Heart right ventricle (tissue), 16 donors: ENCODE measurements around the gene RSPH1. TPM values are rescaled to one million over a fixed set of nuclear protein-coding genes. Genes with fewer than 3 reads are reported as not detected.

ENCODE experiments used
- ATAC-seq, 8 donors: fragments of 200-7000 bp; cut with Tn5 transposase; one replicate each; pipeline ENCODE4 v1.9.1; 2020; ENCODE audit warnings: mild to moderate bottlenecking in 8 of 8, moderate library complexity in 8 of 8, moderate number of reproducible peaks in 1 of 8
- DNase-seq, 2 donors: peaks; one replicate each; pipeline ENCODE4 v3.0.0-alpha.2; 2020
- H3K27ac ChIP-seq, 10 donors: fragments of 200-600 bp; sonication (generic) in 2 of 10; one replicate each; pipeline versions ENCODE4 v1.5.0 to v1.8.0; 2020 to 2022; ENCODE audit warnings: mild to moderate bottlenecking in 3 of 10
- H3K27me3 ChIP-seq, 7 donors: fragments of 200-600 bp; one replicate each; pipeline ENCODE4 v1.8.0; 2021 to 2022; ENCODE audit warnings: mild to moderate bottlenecking in 2 of 7
- H3K36me3 ChIP-seq, 9 donors: fragments of 200-600 bp; sonication (generic) in 1 of 9; one replicate each; pipeline versions ENCODE4 v1.5.0 to v1.8.0; 2020 to 2022; ENCODE audit warnings: mild to moderate bottlenecking in 2 of 9
- H3K4me1 ChIP-seq, 9 donors: fragments of 200-600 bp; sonication (generic) in 1 of 9; one replicate each; pipeline versions ENCODE4 v1.5.0 to v1.8.0; 2020 to 2022; ENCODE audit warnings: mild to moderate bottlenecking in 4 of 9
- H3K4me3 ChIP-seq, 10 donors: fragments of 200-600 bp; sonication (generic) in 2 of 10; one replicate each; pipeline versions ENCODE4 v1.5.0 to v1.8.0; 2020 to 2022; ENCODE audit warnings: mild to moderate bottlenecking in 7 of 10, moderate library complexity in 2 of 10
- H3K9me3 ChIP-seq, 11 donors: fragments of 200-600 bp in 10 of 11; sonication (generic) in 2 of 11; one replicate each; pipeline versions ENCODE4 v1.5.0 to v1.8.0; 2013 to 2022; ENCODE audit warnings: mild to moderate bottlenecking in 2 of 11, control low read depth in 1 of 11, moderate library complexity in 1 of 11
- CTCF ChIP-seq, 9 donors: fragments of 200-600 bp; sonication (generic) in 2 of 9; IDR thresholded peaks; one replicate each; pipeline versions ENCODE4 v1.5.0 to v1.8.0; 2021 to 2022; ENCODE audit warnings: antibody characterized with exemption in 9 of 9, mild to moderate bottlenecking in 5 of 9, moderate library complexity in 1 of 9
- WGBS, 2 donors: extraction: QIAGEN DNeasy Blood & Tissue Kit; methylation state at CpG; one replicate each; pipeline ENCODE4 v1.1.7; 2013; ENCODE audit warnings: inconsistent platforms in 1 of 2; 5-methylcytosine and 5-hydroxymethylcytosine counted together
- intact Hi-C, 10 donors: fragments of 100-400 bp; cut with DNase I; formaldehyde crosslinking; loops; one replicate each; pipeline versions ENCODE4 v1.11.1 to v1.14.2; 2022
- long read RNA-seq, 3 donors: library from polyadenylated mRNA; unstranded; transcript quantifications; one replicate each; pipeline ENCODE4 v2.0.0, GENCODE V29; 2020 to 2021
- polyA plus RNA-seq, 2 donors: library from polyadenylated mRNA; stranded (reverse); fragments of 200-250 nt; gene quantifications; one replicate each; pipeline ENCODE4 v1.2.3, GENCODE V29; 2013
- total RNA-seq, 10 donors: library from RNA; stranded (reverse); fragmentation: NEBNext Ultra II Directional in 3 of 10; extraction: Animal tissue kit (Norgen Biotek cat#: 25700) in 3 of 10; gene quantifications; one replicate each; pipeline versions ENCODE4 v1.2.1 to v1.2.4, GENCODE V29; 2021 to 2023
- donor health status: Arrhythmogenic right ventricular cardiomyopathy.
- donor health status: ischemic (EF 13 %, LVEDD 7.1; RV severe dilation, severe dysfunction).
- donor health status: healthy with polysubstance abuse.
- donor health status: DM: no; HTN: yes; CAD: no.
- donor health status: DM: no; HTN: no; CAD: no.
- donor health status: ischemic (EF 25% LVEDD 6.9; RV normal size, moderate dysfunction).
- donor health status: ischemic (EF 25% LVEDD 5.7; RV mildly dilated, moderate dysfunction).
- donor health status: healthy.
- donor health status: DM: yes; HTN: yes; CAD: no.
- donor health status: Ischemic cardiomyopathy.
- donor health status: ischemic (EF 35%, LVEDD 5.7; RV mildly dilated, moderate dysfunction).
- donor health status: nonischemic (EF 11% LVEDD 7.7; RV severe dilation, severe dysfunction).
- donor health status: DM: yes; HTN: yes; CAD: no.
- donor health status: PGD.
- donor health status: ischemic (EF 29% LVEDD 5.4; RV normal size, mild dysfunction).
- donor health status: nonischemic (EF 23%, LVEDD 6.1; RV moderate dilation, normal function).

RSPH1 gene
- total RNA-seq (under 1 TPM in 2 of 10 donors, not detected in 8; 0.20 to 0.36 TPM), polyA plus RNA-seq (under 1 TPM in 1 of 2 donors, not detected in 1; 0.06 TPM)
- long read RNA-seq, donor 1, result 0 reads
- long read RNA-seq, donor 2, result 0 reads
- long read RNA-seq, donor 3, result 0 reads

GRCh38 chr21:42496120-42496838 is at the start of gene RSPH1:
TSS of gene RSPH1 (minus strand) at chr21:42496224. CDS start at chr21:42496186, 38 bp downstream.
- peak; percentile 99 to 100 (median 100) for ATAC-seq

GRCh38 chr21:42545745-42546144 is 49.7 kb upstream of the RSPH1 start:
- Histone ChIP-seq H3K36me3 (peaks cover 0 to 97% (median 11%) of the 10 kb centered on the region in 9 donors), H3K9me3 (no peaks in the 10 kb centered on the region), H3K27me3 (no peaks in the 10 kb centered on the region), H3K27ac (no peak overlapping the region), H3K4me1 (no peaks in the 10 kb centered on the region), H3K4me3 (no peak overlapping the region)
- intact Hi-C loops, result loop anchor here in 1 of 10 donors (10.0 kb wide), 1 partner anchor 61 kb away; no protein-coding TSS in a partner anchor
- no peak for TF ChIP-seq CTCF (IDR thresholded peaks at IDR 0.05)
- 88 to 92% methylated on average over 8 of the region's 8 CpGs for WGBS, 2 donors
- ATAC-seq (peak in 1 of 8 donors; percentile 53), DNase-seq (no peak)

More at GRCh38 chr21:42496120-42496838, at the start of gene RSPH1:
- Histone ChIP-seq H3K36me3 (no peaks in the 10 kb centered on the region), H3K4me3 (peak within 1 kb of the TSS; percentile 51 to 90 (median 70)), H3K9me3 (no peaks in the 10 kb centered on the region), H3K27me3 (no peaks in the 10 kb centered on the region), H3K27ac (peak within 1 kb of the TSS in 9 of 10 donors; percentile 52 to 85 (median 79)), H3K4me1 (peaks cover 0 to 14% (median 8%) of the 10 kb centered on the region in 9 donors)
- TF ChIP-seq CTCF (IDR thresholded peaks at IDR 0.05), result no peak
- 0% methylated on average over 57 to 58 of the region's 58 CpGs for WGBS, 2 donors
- intact Hi-C loops, result loop anchor here in 1 of 10 donors (1.0 kb wide), 1 partner anchor 32 kb away; no protein-coding TSS in a partner anchor
- peak; percentile 99 for DNase-seq

GRCh38 chr21:42545317-42545716 is 49.3 kb upstream of the RSPH1 start:
- H3K4me3 ChIP-seq, result no peak overlapping the region
- no peaks in the 10 kb centered on the region for H3K9me3 ChIP-seq
- DNase-seq, result no peak
- no peak for ATAC-seq
- no peak for TF ChIP-seq CTCF (IDR thresholded peaks at IDR 0.05)
- intact Hi-C loops, result loop anchor here in 1 of 10 donors (10.0 kb wide), 1 partner anchor 61 kb away; no protein-coding TSS in a partner anchor
- peaks cover 0 to 97% (median 11%) of the 10 kb centered on the region in 9 donors for H3K36me3 ChIP-seq
- no peak overlapping the region for H3K27ac ChIP-seq
- H3K27me3 ChIP-seq, result no peaks in the 10 kb centered on the region
- H3K4me1 ChIP-seq, result no peaks in the 10 kb centered on the region
- WGBS, 2 donors, result 84 to 96% methylated on average over 4 of the region's 4 CpGs

- peaks cover 0 to 98% (median 11%) of the 10 kb centered on the region in 9 donors for H3K36me3 ChIP-seq
- 91 to 94% methylated on average over 8 of the region's 8 CpGs for WGBS, 2 donors
- intact Hi-C loops, result loop anchor here in 1 of 10 donors (10.0 kb wide), 1 partner anchor 60 kb away; no protein-coding TSS in a partner anchor
These were observed 48.5 kb upstream of the RSPH1 start for GRCh38 chr21:42544544-42544943.

More at GRCh38 chr21:42544544-42544943, 48.5 kb upstream of the RSPH1 start:
- no peaks in the 10 kb centered on the region for H3K27me3 ChIP-seq
- no peak overlapping the region for H3K27ac ChIP-seq
- DNase-seq (no peak), ATAC-seq (no peak)
- no peak for TF ChIP-seq CTCF (IDR thresholded peaks at IDR 0.05)
- H3K4me3 ChIP-seq, result no peak overlapping the region
- H3K9me3 ChIP-seq, result no peaks in the 10 kb centered on the region
- H3K4me1 ChIP-seq, result no peaks in the 10 kb centered on the region
